ENCODE measurements around the gene SAMD14. TPM values are rescaled to one million over a fixed set of nuclear protein-coding genes. Genes with fewer than 3 reads are reported as not detected.
A peak's percentile ranks its signal among the peaks of the same experiment; 100 is the strongest.

SAMD14 gene
- total and polyA plus RNA-seq, 3 donors from 2014 or later: 3.2 to 5.2 (median 3.3) TPM

DNA sequence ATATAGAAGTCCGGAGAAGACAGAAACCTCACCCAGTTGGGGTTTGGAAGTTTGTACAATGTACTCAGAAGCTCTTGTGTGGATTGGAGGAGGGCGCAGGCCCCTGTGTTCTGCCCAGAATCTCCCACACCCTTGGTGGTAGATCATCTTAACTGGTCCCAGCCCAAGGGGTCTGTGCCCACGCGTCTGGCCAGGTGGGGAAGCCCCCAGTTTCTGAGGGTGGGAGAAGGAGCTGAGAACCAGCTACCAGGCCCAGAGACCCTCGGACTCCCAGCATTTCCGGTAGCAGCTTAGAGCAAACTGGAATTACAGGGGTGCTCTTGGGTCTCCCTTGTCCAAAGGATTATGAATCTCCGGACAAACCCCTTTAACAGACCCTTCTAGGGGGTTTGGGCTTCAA lies 22.8 kb upstream of the SAMD14 start:
- 49 to 53% methylated on average over 5 to 7 of the region's 7 CpGs for WGBS, 2 donors
- H3K4me1 ChIP-seq: peaks cover 53% of the 10 kb centered on the region

DNA sequence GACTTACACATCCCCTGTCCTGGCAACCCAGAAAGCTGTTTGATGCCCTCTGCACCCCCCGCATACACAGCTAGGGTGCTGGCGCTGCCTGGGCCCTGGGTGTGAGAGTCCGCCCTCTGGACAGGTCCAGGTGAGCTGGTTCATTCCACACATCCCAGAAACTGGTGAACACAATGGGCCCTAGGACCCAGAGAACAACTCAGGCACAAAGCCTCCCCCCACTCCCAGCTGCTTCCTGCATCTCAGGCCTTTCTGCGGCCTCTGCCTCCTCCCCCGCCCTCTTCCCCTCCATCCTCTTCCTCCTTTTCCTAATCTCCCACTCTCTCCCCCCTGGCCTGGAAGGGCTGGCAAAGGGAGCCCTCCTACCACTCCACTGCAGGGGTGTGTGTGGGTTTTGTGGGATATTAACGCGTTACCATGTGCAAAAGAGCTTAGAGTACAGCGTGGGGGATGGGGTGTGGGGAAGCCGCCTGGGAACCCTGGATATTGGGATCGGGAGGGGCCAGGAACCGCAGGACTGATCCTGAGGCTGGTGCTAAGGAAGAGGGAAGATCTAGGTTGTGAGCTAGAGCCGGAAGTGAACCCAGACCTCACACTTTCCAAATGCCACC lies 22.1 kb upstream of the SAMD14 start:
- WGBS, 2 donors: 0 to 1% methylated on average over 9 to 12 of the region's 12 CpGs
- peak; percentile 97 for DNase-seq
- Histone ChIP-seq H3K27me3 (no peaks in the 10 kb centered on the region), H3K9me3 (no peaks in the 10 kb centered on the region), H3K4me1 (peaks cover 60% of the 10 kb centered on the region), H3K36me3 (ENCODE audit: low read depth, missing control alignments) (no peaks in the 10 kb centered on the region), H3K4me3 (peak overlapping the region; percentile 69 to 91), H3K27ac (peak overlapping the region; percentile 81 to 84)
- TF ChIP-seq, protein P1, sequence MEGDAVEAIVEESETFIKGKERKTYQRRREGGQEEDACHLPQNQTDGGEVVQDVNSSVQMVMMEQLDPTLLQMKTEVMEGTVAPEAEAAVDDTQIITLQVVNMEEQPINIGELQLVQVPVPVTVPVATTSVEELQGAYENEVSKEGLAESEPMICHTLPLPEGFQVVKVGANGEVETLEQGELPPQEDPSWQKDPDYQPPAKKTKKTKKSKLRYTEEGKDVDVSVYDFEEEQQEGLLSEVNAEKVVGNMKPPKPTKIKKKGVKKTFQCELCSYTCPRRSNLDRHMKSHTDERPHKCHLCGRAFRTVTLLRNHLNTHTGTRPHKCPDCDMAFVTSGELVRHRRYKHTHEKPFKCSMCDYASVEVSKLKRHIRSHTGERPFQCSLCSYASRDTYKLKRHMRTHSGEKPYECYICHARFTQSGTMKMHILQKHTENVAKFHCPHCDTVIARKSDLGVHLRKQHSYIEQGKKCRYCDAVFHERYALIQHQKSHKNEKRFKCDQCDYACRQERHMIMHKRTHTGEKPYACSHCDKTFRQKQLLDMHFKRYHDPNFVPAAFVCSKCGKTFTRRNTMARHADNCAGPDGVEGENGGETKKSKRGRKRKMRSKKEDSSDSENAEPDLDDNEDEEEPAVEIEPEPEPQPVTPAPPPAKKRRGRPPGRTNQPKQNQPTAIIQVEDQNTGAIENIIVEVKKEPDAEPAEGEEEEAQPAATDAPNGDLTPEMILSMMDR (IDR thresholded peaks at IDR 0.05): peak in 1 of 3 experiments; percentile 12
- no peak for TF ChIP-seq POLR2A (IDR thresholded peaks at IDR 0.05)
- intact Hi-C loops (cut with DNase I; ENCODE audit: low total_unique reads): no loop called here

More for the DNA sequence above, 22.8 kb upstream of the SAMD14 start:
- DNase-seq: no peak
- TF ChIP-seq, protein P1 (IDR thresholded peaks at IDR 0.05): no peak
- no peak for TF ChIP-seq POLR2A (IDR thresholded peaks at IDR 0.05)
- intact Hi-C loops (cut with DNase I; ENCODE audit: low total_unique reads): no loop called here
- Histone ChIP-seq H3K36me3 (ENCODE audit: low read depth, missing control alignments) (no peaks in the 10 kb centered on the region), H3K27ac (peak overlapping the region; percentile 81 to 84), H3K9me3 (no peaks in the 10 kb centered on the region), H3K27me3 (no peaks in the 10 kb centered on the region), H3K4me3 (no peak overlapping the region)

DNA sequence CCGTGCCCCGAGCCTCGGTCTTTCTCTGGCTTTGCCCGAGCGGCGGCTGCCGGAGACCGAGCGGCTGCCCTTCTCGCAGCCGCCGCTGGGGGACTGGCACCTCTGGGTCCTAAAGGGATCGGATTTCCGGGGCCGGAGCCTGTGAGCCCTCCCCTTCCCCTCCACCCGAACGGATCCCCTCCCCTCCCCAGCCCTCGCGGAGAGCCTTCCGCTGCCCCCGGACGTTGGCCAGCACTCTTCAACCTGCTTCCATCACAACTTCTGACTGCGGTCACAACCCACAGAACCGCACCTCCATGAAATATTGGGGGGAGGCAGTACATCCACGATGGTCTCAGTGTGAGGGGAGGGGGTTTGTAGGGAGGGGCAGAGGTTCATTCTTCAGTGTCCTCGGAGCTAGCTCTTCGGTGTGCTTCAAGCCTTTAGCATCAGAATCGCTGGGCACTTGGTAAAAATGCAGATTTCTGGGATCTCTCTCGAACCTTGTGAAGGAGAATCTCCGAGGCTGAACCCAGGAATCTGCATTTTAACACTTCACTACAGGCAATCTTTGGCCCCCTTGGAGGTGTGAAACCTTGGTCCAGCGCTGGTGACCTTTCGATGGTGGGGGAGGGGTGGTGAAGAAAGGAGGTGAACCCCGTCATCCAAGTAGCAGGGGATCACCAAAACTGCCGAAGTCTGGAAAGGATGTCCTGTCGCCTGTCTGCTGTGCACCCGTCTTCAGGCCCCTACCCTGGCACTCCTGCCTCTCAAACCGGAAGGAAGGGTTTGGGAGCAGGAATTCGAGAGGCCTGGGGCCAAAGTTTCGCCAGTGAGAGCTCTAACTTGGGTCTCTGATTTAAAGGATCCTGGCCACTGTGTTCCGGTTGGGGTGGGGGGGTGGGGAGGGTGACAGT lies 21.3 kb upstream of the SAMD14 start:
- 1 to 2% methylated on average over 18 to 34 of the region's 40 CpGs for WGBS, 2 donors
- Histone ChIP-seq H3K27ac (peak overlapping the region; percentile 81 to 84), H3K27me3 (no peaks in the 10 kb centered on the region), H3K36me3 (ENCODE audit: low read depth, missing control alignments) (no peaks in the 10 kb centered on the region), H3K4me1 (peaks cover 67% of the 10 kb centered on the region), H3K9me3 (no peaks in the 10 kb centered on the region), H3K4me3 (peak overlapping the region; percentile 69 to 91)
- DNase-seq: peak; percentile 95
- intact Hi-C loops (cut with DNase I; ENCODE audit: low total_unique reads): no loop called here
- TF ChIP-seq, protein P1 (IDR thresholded peaks at IDR 0.05): peak; percentile 24 to 71 (median 65)
- TF ChIP-seq POLR2A (IDR thresholded peaks at IDR 0.05): no peak

DNA sequence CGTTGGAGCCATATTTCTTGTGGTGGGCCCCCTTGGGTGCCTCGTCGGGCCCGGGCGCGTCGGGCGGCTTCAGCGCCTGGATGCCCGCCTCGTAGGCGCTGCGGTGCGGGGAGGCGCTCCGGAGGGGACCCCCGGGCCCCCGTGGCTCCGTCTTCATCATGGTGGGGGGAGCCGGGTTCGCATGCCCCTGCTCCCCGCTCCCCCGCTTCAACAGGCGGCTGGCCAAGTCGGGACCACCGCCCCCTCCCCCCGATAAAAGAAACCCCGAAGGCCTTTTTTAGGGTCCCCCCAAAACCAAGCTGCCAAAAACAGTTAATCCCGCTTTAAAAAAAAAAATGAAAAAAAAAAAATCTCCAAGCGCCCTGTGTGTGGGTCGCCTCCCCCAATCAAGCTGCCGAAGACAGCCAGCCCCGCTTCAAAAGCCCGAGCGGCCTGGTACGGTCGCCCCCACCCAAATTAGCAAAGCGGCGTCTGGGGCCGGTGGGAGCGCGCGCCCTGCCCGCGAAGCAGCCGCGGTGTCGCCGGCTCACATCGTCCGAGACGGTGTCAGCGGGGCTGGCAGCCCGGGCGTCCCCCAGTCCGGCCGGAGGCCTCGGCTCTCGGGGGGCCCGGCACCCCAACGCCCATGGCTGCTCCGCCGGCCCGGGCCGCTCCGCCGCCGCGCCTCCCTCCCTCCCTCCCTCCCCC lies 20.5 kb upstream of the SAMD14 start, which contains the start of gene PPP1R9B:
Gene PPP1R9B (minus strand): TSS at position 324 of the 687 bp plus-strand sequence. CDS start 164 bp downstream, at position 160.
- no peak for DNase-seq
- Histone ChIP-seq H3K36me3 (ENCODE audit: low read depth, missing control alignments) (no peaks in the 10 kb centered on the region), H3K9me3 (no peaks in the 10 kb centered on the region), H3K4me3 (peak within 1 kb of the TSS; percentile 69 to 91), H3K27me3 (no peaks in the 10 kb centered on the region), H3K4me1 (peaks cover 71% of the 10 kb centered on the region), H3K27ac (peak within 1 kb of the TSS; percentile 81 to 84)
- 0% methylated on average over 46 to 61 of the region's 69 CpGs for WGBS, 2 donors
- intact Hi-C loops (cut with DNase I; ENCODE audit: low total_unique reads): no loop called here
- TF ChIP-seq, protein P1 (IDR thresholded peaks at IDR 0.05): no peak
- no peak for TF ChIP-seq POLR2A (IDR thresholded peaks at IDR 0.05)
